Prostate gland (tissue), 2 donors: Measurements from ENCODE around the gene PRDX5. TPM values are rescaled to one million over a fixed set of nuclear protein-coding genes. Genes with fewer than 3 reads are reported as not detected.
A peak's percentile ranks its signal among the peaks of the same experiment; 100 is the strongest.

Source experiments
- DNase-seq: peaks from one replicate; pipeline ENCODE4 v3.0.0-alpha.2; 2019; ENCODE audit warnings: low spot score
- H3K27ac ChIP-seq, 2 donors: fragments of 200-600 bp; sonication (generic); 2 replicates each; pipeline ENCODE4 v1.5.1; 2017 to 2019
- H3K27me3 ChIP-seq: fragments of 200-600 bp; sonication (generic); replicated peaks from 2 replicates; pipeline ENCODE4 v1.5.1; 2019; ENCODE audit not compliant: insufficient read depth
- H3K36me3 ChIP-seq, 2 donors: fragments of 200-600 bp; sonication (generic); 1 replicate in 1 of 2; 2 replicates in 1 of 2; pipeline versions ENCODE4 v1.5.1 to v1.8.1; 2017 to 2019
- H3K4me1 ChIP-seq: fragments of 200-600 bp; sonication (generic); replicated peaks from 2 replicates; pipeline ENCODE4 v1.5.1; 2019
- H3K4me3 ChIP-seq, 2 donors: fragments of 200-600 bp; sonication (generic); 2 replicates each; pipeline ENCODE4 v1.5.1; 2017 to 2019
- H3K9me3 ChIP-seq: fragments of 200-600 bp; sonication (generic); 2 replicates; pipeline ENCODE4 v1.5.1; 2017
- CTCF ChIP-seq, 4 experiments: fragments of 200-600 bp in 2 of 4; fragments of 450-650 bp in 2 of 4; sonication (generic) in 2 of 4; IDR thresholded peaks; 1 replicate in 3 of 4; 2 replicates in 1 of 4; pipeline ENCODE4 v1.5.1; 2016 to 2019; ENCODE audit warnings: antibody characterized with exemption in 4 of 4, mild to moderate bottlenecking in 2 of 4, moderate library complexity in 2 of 4
- POLR2A ChIP-seq: fragments of 450-650 bp; IDR thresholded peaks from one replicate; pipeline ENCODE4 v1.6.1; 2016; ENCODE audit warnings: antibody characterized with exemption, mild to moderate bottlenecking
- POLR2AphosphoS5 ChIP-seq: sonication (generic); formaldehyde crosslinking; IDR thresholded peaks from one replicate; pipeline ENCODE4 v1.6.1; 2017; ENCODE audit warnings: antibody characterized with exemption
- WGBS: methylation state at CpG from one replicate; pipeline ENCODE4 v1.1.5; 2018; 5-methylcytosine and 5-hydroxymethylcytosine counted together
- intact Hi-C: fragments of 100-400 bp; cut with DNase I; formaldehyde crosslinking; loops from one replicate; pipeline ENCODE4 v1.14.2; 2022
- total RNA-seq, 2 donors: library from RNA; depleted of rRNA; stranded (reverse); fragments of >200 nt; gene quantifications; one replicate each; pipeline ENCODE4 v1.1.0, GENCODE V29; 2016

The PRDX5 gene
- total RNA-seq, 2 donors from 2014 or later = 224 to 303 TPM

GRCh38 chr11:64330888-64331287 lies 13.0 kb downstream of the PRDX5 start:
- H3K4me3 ChIP-seq = no peak overlapping the region
- no peaks in the 10 kb centered on the region for H3K27me3 ChIP-seq
- no peaks in the 10 kb centered on the region for H3K9me3 ChIP-seq
- TF ChIP-seq CTCF (IDR thresholded peaks at IDR 0.05) (no peak), POLR2A (no peak), POLR2AphosphoS5 (no peak)
- intact Hi-C loops = no loop called here
- DNase-seq = no peak
- H3K4me1 ChIP-seq = peaks cover 2% of the 10 kb centered on the region
- H3K27ac ChIP-seq = no peak overlapping the region
- 81% methylated on average over 11 of the region's 11 CpGs for WGBS
- no peaks in the 10 kb centered on the region for H3K36me3 ChIP-seq

GRCh38 chr11:64331569-64332371 lies 13.8 kb downstream of the PRDX5 start:
- DNase-seq = peak; percentile 58
- intact Hi-C loops = no loop called here
- 44% methylated on average over 17 of the region's 20 CpGs for WGBS
- no peak overlapping the region for H3K27ac ChIP-seq
- no peak overlapping the region for H3K4me3 ChIP-seq
- no peaks in the 10 kb centered on the region for H3K27me3 ChIP-seq
- no peaks in the 10 kb centered on the region for H3K36me3 ChIP-seq
- TF ChIP-seq POLR2A (no peak), POLR2AphosphoS5 (peak; percentile 14), CTCF (IDR thresholded peaks at IDR 0.05) (peak in 2 of 4 experiments; percentile 44 to 75)
- peaks cover 2% of the 10 kb centered on the region for H3K4me1 ChIP-seq
- no peaks in the 10 kb centered on the region for H3K9me3 ChIP-seq

DNA sequence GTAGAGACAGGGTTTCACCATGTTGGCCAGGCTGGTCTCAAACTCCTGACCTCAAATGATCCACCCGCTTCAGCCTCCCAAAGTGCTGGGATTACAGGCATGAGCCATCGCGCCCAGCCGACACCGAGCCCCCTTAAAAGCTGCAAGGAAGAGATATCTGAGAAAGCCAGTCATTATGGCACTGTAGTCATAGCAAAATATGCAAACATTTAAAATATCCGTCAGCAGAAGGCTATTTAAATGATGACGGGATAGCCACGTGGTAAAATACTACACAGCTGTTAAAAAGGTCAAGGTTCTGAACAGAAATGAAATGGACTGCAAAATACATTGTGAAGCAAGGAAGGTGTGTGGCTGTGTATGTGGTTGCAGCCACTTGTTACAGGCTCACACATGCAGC lies 15.6 kb downstream of the PRDX5 start:
- H3K27me3 ChIP-seq = no peaks in the 10 kb centered on the region
- no peak for DNase-seq
- H3K36me3 ChIP-seq = no peaks in the 10 kb centered on the region
- WGBS = 92% methylated on average over 8 of the region's 8 CpGs
- H3K9me3 ChIP-seq = no peaks in the 10 kb centered on the region
- H3K4me3 ChIP-seq = no peak overlapping the region
- no peak overlapping the region for H3K27ac ChIP-seq
- intact Hi-C loops = no loop called here
- TF ChIP-seq POLR2AphosphoS5 (no peak), POLR2A (no peak), CTCF (IDR thresholded peaks at IDR 0.05) (no peak)
- peaks cover 2% of the 10 kb centered on the region for H3K4me1 ChIP-seq

DNA sequence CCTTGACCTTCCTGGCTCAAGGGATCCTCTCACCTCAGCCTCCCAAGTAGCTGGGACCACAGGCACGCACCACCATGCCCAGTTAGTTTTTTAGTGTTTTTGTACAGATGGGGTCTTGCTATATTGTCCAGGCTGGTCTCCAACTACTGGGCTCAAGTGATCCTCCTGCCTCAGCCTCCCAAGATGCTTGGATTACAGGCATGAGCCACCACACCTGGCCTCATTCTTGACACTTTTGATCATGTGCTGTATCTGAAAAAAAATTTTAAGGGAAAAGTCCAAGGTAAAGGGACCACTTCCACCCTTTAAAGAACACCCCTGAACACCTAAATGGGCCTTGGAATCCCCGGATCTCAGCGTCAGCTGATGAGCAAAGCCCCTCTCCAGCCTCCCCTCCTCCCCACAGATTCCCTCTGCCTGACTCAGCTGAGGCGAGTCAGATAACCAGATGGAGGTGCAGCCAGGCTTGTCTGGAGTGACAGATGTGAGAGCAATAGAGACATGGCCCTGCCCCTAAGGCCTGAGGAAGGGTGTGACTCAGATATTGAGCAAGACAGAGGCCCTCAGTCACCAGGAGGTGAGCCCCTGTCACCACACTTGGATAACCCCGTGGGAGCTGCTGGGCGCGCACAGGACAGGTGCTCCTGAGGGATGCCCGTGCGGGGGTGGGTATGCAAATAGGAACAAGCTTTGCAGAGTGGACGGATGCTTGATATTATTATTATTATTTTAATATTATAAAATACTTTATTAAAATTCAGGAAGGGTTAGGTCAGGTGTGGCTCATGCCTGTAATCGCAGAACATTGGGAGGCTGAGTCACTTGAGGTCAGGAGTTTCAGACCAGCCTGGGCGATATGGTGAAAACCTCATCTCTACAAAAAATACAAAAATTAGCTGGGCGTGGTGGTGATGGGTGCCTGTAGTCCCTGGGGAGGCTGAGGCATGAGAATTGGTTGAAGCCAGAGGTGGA lies 17.1 kb downstream of the PRDX5 start:
- WGBS = 74% methylated on average over 13 of the region's 13 CpGs
- H3K9me3 ChIP-seq = no peaks in the 10 kb centered on the region
- intact Hi-C loops = no loop called here
- no peak for DNase-seq
- no peaks in the 10 kb centered on the region for H3K27me3 ChIP-seq
- peak in 1 of 4 experiments; percentile 15 for TF ChIP-seq CTCF (IDR thresholded peaks at IDR 0.05)
- TF ChIP-seq POLR2AphosphoS5 = peak; percentile 10
- TF ChIP-seq POLR2A = no peak
- H3K4me3 ChIP-seq = no peak overlapping the region
- H3K27ac ChIP-seq = no peak overlapping the region
- H3K36me3 ChIP-seq = no peaks in the 10 kb centered on the region
- no peaks in the 10 kb centered on the region for H3K4me1 ChIP-seq
